GM04503 (cell line): Measurements from ENCODE around the gene IPO5.

ENCODE experiments used
- DNase-seq: peaks from one replicate; pipeline ENCODE4 v3.0.0-alpha.2; 2012; ENCODE audit warnings: low read depth

IPO5 gene

DNA sequence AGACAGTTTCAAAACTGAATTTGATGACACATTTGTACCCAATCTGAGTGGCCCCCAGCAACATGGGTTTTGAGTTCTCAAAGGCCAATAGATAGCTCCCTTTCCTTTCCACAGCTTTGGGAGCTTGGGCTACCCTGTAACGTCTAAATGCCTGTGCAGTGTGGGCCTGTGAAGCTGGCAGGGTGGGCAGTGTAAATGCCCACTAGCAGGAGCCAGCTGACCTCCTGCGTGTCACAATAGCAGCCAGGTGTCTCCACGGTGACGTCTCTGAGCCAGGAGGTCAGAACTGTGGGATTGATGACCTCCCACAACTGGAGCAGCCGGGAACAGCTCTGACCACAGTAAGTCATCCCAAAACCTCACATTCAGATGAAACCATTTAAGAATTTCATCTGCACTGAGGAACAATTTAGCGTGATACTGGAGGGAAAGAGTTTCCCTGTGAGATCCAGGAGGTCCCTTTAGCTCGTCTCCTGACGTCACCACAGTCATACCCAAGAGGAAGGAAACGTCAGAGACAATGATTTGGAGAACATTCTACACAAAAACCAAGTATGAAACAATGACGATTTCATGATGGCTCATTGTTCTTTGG, at the start of gene IPO5:
Gene IPO5, plus strand, starts transcription at position 300 of the 595 bp plus-strand sequence. CDS start 23,022 bp downstream, outside the sequence.
- DNase-seq = no peak

DNA sequence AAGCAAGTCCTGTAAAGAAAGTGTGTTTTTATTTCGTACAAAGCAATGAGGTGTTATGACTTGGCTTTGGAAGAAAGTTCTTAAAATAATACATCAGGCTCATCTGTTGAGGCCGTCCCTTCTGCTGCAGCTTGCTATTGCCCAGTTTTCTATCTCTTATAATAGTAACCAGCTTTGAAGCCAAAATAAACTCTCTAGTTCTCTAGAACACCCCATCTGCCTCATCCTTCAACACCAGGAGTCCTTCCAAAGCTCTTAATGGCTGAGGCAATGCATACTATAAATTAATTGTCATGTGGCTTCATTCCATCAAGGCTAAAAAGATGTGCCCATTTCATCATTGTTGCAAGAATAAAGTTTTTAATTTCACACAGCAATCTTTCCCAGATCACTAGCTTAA, 49.4 kb upstream of the IPO5 start:
- no peak for DNase-seq

DNA sequence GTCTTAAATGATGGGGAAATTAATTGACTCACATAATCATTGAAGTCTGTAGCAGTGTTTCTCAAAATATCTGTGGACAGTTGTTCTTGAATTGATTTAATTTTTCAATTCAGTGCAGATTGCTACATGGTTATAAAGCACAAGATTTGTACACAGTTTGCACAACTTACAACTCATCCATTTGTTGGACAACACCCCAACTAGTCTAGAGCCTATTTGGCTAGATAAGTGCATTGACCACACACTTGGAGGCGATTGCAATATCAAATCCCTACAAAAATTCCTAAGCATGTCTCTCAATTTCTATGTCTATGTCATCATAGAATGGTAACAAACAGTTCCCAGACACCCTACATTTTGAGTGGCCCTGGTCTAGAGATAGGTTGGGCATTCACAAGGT, 48.0 kb upstream of the IPO5 start:
- DNase-seq = no peak

DNA sequence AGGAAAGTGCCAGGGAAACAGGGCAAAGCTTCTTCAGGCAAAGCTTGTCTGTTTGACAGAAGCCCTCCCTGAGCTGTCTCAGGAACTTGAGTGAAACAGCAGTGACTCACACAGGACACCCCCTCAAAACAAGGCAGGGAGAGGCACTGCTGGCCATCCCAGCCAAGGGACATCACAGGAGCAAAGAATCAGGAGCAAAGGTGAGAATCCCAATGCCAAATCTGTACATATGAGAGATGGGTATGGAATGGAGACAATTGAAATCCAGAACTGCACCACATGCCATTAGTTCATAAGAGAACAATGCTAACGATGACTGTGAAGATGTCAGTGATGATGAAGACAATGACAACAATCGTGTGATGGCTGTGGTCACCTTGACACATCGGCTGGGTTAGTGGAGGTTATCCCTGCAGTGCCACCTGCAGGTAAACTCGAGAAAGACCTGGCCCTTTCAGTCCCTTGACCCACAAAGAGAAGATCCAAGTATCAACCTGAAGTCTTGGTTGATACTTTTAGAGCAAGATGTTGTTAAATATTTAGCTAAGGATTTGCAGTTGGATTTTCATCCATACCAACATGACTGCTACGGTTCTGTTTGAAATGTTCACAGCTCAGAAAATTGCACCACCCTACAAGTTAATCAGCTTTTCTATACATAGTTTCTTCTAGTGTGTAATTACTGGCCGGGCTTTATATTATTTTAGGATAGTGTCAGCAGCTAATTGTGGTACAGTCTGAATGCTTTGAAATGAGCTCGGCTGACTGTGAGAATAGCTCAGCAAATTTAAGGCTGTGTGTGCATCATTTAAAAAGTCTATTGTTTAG, 42.0 kb upstream of the IPO5 start:
- DNase-seq = no peak

DNA sequence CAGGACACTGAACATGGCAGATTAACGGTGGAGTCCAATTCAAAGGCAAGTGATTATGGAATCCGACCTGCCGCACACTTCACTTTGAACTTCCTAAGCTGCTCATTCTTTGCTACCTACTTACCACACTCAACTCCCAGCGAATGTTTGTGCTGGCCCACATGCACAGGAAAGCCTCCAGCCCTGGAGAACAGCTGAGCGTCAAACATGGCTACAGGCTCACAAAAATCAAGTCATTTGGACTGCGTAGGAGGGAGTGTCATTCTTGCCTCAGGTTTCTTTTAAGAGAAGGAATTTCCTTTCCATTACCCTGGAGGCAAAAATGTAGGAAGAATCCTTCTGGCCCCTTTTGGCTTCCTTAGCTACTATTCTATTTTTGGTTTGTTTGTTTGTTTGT, 41.3 kb upstream of the IPO5 start:
- no peak for DNase-seq

DNA sequence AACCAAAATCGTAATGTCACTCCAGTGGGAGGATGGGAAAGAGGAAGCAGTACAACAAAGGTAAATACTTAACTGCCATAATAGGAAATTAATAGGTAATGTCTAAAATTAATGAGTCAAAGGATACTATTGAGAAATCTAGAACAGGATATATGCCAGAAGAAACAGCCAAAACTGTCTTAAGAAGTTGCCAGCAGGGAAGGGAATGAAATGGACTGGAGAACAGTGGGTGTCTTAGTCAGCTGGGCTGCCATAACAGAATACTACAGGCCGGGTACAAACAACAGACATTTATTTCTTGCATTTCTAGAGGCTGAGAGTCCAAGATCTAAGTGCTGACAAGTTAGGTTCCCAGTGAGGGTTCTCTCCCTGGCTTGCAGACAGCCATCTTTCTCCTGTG, 40.3 kb upstream of the IPO5 start:
- no peak for DNase-seq

DNA sequence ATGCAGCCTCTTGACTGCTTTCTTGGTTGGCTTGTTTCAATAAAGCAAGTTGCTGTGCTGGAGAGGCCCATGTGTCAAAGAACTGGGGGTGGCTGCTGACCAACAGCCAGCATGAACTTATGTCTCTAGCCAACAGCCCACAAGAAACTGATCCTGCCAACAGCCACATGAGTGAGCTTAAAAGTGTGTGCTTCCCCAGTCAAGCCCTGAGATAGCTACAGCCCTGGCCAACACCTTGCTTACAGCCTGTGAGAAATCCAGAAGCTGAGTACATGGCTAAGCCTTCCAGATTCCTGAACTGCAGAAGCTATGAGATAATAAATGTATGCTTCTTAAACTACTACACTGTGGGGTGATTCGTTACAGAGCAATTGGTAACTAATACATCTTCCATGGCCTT, 38.9 kb upstream of the IPO5 start:
- peak; percentile 50 for DNase-seq

DNA sequence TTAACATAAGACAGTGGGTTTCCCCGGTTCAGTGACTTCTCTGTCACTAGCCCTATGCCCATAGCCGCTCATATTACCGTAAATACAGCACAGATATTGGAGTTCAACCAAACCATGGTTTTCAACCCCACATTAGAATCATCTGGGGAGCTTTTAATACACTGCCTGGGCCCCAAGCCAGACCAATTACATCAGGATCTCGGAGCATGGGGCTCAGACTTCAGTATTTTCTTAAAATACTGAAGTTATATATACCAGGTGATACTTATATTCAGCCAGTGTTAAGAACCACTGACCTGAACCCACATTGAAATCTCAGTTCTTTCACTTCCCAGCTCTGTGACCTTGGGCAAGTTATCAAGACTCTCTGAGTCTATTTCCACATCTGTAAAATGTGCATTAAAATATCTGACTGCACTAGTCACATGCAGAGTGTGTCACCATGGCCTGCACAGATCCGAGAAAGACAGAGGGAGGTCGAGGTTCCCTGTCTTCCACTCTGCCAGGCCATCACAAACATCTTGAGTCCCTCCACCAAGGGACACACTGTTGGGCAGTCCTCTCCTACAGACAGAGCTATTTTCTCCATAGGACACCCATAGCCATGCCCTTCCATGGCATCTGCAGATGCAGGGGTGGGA, 32.2 kb upstream of the IPO5 start:
- DNase-seq = no peak

DNA sequence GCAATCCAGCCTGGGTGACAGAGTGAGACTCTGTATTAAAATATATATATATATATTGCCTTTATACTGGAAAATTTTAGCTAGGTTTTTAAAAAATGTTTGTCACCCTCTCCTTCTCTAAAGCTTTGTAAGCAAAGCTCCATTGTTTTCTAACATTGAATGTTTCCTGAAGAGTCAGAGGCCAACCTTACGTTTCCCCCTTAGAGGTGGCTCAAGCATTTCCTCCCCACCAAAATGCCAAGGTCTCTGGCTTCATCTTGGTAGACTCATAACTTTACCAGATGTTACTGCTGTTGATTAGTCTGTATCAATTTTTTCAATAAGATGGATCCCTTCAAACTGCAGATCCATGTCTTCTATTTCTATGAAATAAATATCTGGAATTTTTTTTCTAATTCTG, 25.2 kb upstream of the IPO5 start:
- DNase-seq = no peak

DNA sequence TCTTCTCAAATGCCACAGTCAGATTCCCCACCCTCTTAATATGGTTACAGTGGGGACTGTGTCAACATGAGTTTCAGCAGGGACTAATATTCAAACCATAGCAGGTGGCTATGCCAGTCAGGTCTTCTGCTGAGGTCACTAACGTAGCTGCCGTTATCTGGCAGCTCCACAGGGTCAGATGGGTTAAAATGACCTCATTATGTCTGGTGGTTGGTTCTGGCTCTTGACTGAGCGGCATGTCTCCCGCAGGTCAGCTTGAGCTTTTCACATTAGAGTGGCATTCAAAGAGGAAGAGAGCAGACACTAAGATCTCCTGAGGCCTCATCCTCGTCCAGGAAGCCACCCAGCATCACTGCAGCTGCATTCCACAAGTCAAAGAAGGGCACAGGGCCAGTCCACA, 21.4 kb upstream of the IPO5 start:
- DNase-seq = no peak

DNA sequence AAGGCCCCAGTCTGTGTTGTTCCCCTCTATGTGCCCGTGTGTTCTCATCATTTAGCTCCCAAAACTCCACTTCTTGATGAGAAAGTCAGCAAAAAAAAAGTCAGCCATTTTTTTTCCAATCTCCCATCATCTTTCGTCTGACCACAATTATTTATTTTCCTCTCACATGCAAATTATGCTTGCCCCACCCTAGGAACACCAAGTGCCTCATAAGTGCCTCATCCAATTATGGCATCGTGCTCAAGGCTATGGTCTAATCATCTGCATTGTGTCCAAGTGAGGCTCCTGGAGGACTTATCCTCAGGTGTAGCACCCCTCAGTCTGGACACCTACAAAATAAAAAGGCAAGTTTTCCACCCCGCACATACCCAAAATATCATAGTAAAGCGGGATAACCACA, 20.8 kb upstream of the IPO5 start:
- no peak for DNase-seq

DNA sequence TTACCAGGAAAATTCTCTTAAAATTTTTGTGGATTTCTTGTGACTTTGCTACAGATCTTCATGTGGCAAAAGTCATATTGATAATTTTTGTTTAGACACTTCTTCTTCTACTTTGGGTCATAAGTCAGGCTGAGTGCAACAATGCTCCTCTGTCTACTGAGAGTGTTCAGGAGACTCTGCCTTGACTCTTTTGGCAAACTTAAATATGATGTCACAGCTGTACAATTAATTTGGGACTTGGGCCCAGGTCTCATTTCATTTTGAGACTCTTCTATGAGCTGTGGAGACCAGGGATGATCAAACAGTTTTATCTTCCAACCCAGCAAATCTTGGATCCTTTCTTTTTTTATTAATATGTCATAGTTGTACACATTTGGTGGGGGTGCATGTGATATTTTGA, 19.7 kb upstream of the IPO5 start:
- no peak for DNase-seq

DNA sequence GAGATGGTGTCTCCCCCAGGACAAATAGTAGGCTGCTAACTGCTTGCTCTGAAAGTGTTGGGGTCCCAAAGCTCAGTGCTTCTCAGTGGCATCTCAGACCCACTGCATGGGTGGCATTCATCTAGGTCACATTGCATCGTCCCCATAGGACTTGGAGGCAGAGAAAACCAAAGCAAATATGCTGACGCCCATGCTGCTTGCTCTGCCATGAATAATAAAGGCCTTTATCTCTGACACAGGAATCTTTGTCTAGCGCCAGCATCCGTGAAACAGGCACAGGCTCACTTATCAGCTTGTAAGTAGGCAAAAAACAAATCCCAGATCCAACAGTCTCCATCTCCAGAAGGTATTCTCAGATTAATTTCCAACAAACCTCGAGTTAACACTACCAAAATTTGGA, 18.9 kb upstream of the IPO5 start:
- no peak for DNase-seq

DNA sequence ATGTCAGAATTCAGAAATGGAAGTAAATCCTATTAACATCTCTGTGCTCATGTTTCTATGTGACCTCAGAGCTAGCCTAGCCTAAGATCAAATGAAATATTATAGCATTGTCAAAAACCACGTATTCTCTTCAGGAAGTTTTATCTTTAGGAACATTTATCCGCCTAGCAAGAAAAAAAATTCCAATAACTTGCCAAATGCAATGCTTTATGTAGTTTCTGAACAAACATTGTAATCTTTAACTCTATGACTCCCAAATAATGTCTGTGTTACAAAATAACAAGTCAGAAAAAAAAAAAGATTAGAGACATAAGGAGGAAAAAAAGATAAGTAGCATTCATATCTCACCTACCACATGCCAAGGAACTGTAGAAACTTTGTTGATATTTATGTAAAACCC, 18.4 kb upstream of the IPO5 start:
- DNase-seq = no peak

DNA sequence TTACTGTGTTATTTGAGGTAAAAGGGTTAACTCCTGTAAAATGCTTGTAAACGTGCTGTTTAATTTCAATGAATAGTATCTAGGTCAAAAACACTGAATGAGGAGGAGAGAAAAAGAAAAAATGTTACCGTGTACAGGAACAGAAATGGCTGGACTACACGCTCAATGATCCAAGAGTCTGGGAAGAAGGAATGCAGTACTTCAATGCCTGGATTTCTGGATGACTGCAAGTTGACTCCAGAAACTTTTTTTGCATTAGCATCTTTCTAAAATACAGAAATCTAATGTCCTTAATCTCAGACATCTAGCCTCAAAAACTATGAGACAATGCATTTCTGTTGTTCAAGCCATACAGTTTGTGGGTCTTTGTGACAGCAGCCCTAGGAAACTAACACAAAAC, 17.4 kb upstream of the IPO5 start:
- DNase-seq = no peak

DNA sequence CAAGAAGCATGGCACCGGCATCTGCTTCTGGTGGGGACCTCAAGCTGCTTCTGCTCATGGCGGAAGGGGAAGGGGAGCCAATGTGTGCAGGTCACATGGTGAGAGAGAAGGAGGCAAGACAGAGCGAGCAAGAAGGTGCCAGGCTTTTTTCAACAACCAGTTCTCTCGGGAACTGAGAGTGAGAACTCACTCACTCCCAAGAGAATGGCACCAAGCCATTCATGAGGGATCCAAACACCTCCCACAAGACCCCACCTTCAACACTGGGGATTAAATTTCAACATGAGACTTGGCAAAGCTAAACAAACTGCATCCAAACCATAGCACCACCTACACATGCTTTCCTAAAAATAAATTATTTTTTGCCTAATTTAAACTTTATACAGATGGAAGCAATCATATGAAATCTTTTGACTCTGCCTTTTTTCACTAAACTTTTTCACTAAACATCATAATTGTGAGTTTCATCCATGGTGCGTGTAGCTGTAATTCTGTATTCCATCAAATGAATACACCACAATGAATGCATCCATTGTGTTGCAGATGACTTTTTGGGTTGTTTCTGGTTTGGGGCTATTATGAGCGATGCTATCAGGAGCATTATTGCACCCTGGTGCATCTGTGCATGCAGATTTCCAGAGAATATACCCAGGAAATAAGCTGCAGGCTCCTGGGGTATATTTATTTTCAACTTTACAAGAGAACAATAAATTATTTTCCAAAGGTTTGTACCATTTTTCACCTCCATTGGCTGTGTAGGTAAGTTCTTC, 14.6 kb upstream of the IPO5 start:
- no peak for DNase-seq

DNA sequence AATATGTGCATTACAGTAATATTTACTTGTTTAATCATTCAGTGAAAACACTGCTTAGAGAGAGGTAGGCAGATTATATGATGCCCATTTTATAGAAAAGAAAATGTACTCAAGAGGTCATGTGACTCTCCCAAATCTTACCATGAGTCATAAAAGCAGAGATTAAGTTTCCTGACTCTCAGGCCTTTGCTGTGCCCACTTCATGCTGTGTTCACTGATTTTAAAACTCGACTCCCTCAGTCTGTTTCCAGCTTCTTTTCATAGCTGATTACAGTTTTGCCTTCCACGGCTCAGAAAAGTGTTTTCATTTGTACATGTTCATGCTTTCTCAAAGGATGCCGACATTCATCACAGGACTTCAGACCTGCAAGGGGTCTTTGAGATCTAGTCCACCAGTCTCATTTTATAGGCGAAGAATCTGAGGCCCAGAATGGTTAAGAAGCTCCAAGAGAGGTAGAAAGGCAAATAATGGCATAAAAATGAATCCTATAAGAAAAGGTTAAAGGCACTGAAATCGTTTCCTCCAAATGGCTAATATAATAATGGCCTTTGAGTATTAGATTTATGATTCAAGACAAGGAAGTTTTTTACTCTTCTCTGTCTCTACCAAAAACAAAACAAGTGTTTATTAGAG, 9.0 kb upstream of the IPO5 start:
- no peak for DNase-seq

DNA sequence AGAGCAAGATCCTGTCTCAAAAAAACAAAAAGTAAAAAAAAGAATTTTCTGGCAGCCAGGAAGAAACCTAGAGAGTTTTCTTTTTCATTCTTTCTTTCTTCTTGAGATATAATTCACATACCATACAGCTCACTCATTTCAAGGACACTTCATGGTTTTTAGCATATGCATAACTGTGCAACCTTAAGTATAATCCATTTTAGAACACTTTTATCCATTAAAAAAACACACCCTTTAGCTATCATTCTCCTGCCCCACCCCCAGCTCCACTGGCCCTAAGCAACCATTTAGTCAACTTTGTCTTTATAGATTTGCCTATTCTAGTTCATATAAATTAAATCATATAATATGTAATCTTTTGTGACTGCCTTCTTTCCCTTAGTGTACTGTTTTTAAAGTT, 8.1 kb upstream of the IPO5 start:
- no peak for DNase-seq

DNA sequence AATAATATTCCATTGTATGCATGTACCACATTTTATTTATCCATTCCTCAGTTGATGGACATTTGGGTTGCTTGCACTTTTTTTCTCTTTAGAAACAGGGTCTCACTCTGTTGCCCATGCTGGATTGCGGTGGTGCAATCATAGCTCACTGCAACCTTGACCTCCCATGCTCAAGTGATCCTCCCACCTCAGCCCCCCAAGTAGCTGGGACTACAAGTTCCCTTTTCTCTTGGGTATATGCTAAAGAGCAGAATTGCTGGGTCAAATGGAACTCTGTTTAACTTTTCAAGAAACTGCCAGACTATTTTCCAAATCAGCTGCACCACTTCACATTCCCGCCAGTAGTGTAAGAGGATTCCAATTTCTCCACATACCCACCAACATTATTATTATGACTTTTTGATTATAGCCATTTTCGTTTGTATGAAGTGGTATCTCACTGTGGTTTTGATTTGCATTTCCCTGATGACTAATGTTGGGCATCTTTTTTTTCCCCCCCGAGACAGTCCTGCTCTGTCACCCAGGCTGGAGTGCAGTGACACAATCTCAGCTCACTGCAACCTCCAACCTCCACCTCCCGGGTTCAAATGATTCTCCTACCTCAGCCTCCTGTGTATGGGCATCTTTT, 7.6 kb upstream of the IPO5 start:
- DNase-seq = peak; percentile 20

DNA sequence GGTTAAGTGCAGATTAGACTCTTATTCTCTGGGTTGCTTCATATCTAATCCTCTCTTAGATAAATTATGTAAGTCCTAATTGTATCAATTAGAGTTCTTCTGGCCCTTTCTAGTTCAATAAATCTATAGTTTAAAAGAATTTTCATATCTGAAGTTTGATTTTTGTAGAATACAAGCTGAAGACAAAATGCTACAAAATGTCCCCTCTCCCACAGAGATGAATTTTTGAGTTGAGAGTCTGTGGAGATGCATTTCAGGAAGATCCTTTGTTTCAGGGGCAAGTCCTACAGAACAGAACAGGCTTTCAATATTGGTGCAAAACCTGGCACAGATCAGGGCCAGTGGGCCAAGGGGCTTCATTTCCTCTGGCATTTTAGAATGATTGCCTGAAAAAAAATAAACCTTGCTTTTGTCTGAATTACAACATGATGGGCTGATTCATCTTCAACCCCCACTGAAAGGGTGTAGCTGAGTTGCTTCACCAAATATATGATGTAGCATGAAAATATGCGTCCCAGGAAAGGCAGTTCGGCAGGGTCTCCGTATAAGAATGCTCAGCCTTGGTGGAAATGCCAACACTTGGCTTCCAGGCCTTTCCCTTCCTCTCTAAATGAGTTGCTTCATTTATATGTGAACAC, 6.4 kb upstream of the IPO5 start:
- peak; percentile 65 for DNase-seq

DNA sequence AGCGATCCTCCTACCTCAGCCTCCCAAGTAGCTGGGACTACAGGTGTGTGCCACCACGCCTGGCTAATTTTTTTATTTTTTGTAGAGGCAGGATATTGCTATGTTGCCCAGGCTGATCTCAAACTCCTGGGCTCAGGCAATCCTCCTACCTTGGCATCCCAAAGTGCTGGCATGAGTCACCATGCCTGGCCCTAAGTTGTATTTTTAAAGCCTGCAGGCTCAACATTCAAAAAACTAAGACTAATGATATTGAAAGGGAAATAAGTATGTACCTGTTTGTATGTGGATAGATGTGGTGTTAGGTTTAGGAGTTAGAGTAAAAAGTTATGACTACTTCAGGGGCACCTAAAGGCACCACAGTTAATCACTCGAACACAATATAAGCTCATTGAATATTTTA, 5.4 kb upstream of the IPO5 start:
- DNase-seq = no peak
